Osteocyte (in vitro differentiated cells): ENCODE measurements around the gene ESR1. TPM values are rescaled to one million over a fixed set of nuclear protein-coding genes. Genes with fewer than 3 reads are reported as not detected.

Experiments used
- DNase-seq: peaks from one replicate; pipeline ENCODE4 v3.0.0; 2021; ENCODE audit warnings: mixed read lengths; ENCODE audit not compliant: unreplicated experiment; ENCODE audit errors: extremely low spot score
- H3K27ac Mint-ChIP-seq: one replicate; pipeline ENCODE4 v1.8.0; 2021; ENCODE audit warnings: mild to moderate bottlenecking, mixed read lengths; ENCODE audit not compliant: unreplicated experiment
- H3K27me3 Mint-ChIP-seq: one replicate; pipeline ENCODE4 v1.8.0; 2021; ENCODE audit warnings: mixed read lengths; ENCODE audit not compliant: unreplicated experiment
- H3K36me3 Mint-ChIP-seq: one replicate; pipeline ENCODE4 v1.8.0; 2021; ENCODE audit warnings: mixed read lengths; ENCODE audit not compliant: unreplicated experiment
- H3K4me1 Mint-ChIP-seq: one replicate; pipeline ENCODE4 v1.8.0; 2021; ENCODE audit warnings: mixed read lengths; ENCODE audit not compliant: unreplicated experiment
- H3K4me3 Mint-ChIP-seq: one replicate; pipeline ENCODE4 v1.8.0; 2021; ENCODE audit warnings: mild to moderate bottlenecking, moderate library complexity, mixed read lengths; ENCODE audit not compliant: unreplicated experiment
- H3K9me3 Mint-ChIP-seq: one replicate; pipeline ENCODE4 v1.8.0; 2021; ENCODE audit warnings: mixed read lengths; ENCODE audit not compliant: unreplicated experiment
- CTCF ChIP-seq: fragments of 200-600 bp; sonication (generic); IDR thresholded peaks from 2 replicates; pipeline ENCODE4 v1.5.0; 2021; ENCODE audit warnings: antibody characterized with exemption, mild to moderate bottlenecking, moderate library complexity
- total RNA-seq: library from RNA; stranded (reverse); gene quantifications from 2 replicates; pipeline ENCODE4 v1.2.1, GENCODE V29; 2021

Gene ESR1
- total RNA-seq, 1 donor from 2014 or later = not detected

DNA sequence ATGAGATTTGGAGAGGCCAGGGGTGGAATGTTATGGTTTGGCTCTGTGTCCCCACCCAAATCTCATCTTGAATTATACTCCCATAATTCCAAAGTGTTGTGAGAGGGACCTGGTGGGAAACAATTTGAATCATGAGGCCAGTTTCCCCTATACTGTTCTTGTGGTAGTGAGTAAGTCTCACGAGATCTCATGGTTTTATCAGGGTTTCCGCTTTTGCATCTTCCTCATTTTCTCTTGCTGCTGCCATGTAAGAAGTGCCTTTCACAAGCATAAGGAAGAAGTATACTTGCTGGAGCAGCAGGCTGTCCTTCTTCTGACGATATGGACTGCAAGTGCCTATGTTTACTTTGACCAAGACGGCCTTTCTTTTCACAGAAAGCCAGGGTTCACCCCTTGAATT is 270.5 kb downstream of the ESR1 start:
- no peak for TF ChIP-seq CTCF
- Mint-ChIP-seq H3K4me1 (no peaks in the 10 kb centered on the region), H3K4me3 (no peak overlapping the region), H3K27ac (no peak overlapping the region), H3K9me3 (peaks cover 6% of the 10 kb centered on the region), H3K36me3 (peaks cover 2% of the 10 kb centered on the region), H3K27me3 (peaks cover 43% of the 10 kb centered on the region)
- DNase-seq = no peak

DNA sequence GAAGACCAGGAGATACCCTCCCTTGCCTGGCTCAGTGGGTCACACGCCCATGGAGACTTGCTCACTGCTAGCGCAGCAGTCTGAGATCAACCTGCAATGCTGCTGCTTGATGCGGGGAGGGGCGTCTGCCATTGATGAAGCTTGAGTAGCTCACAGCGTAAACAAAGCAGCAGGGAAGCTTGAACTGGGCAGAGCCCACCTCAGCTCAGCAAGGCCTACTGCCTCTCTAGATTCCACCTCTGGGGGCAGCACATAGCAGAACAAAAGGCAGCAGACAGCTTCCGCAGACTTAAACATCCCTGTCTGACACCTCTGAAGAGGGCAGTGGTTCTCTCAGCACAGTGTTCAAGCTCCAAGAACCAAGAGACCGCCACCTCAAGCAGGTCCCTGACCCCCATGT is 271.3 kb downstream of the ESR1 start:
- no peak for DNase-seq
- Mint-ChIP-seq H3K9me3 (peaks cover 6% of the 10 kb centered on the region), H3K27me3 (peaks cover 39% of the 10 kb centered on the region), H3K36me3 (peaks cover 2% of the 10 kb centered on the region), H3K4me3 (no peak overlapping the region), H3K4me1 (no peaks in the 10 kb centered on the region), H3K27ac (no peak overlapping the region)
- TF ChIP-seq CTCF = no peak

DNA sequence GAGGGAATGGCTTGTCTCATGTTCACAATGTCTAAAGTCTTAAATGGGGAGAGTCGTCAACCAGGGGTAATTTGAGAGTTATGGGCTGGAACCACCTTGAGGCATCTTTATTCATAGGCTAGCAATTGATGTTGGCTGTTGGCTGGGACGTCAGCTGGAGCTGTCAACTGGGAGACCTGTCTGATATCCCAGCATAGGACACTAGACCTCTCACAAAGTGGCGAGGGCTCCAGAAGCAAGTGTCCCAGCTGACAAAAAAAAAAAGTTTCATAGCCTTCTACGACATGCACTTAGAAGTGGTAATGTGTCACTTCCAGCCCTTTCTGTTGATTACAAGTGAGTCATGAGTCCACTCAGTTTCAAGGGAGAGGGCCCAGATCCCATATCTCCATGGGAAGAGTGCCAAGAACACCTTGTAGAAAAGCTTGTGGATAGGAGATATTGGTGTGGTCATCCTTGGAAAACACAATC is 278.0 kb downstream of the ESR1 start:
- peaks cover 23% of the 10 kb centered on the region for H3K27me3 Mint-ChIP-seq
- no peak for TF ChIP-seq CTCF
- H3K4me3 Mint-ChIP-seq = no peak overlapping the region
- H3K36me3 Mint-ChIP-seq = no peaks in the 10 kb centered on the region
- no peak overlapping the region for H3K27ac Mint-ChIP-seq
- DNase-seq = no peak
- H3K9me3 Mint-ChIP-seq = no peaks in the 10 kb centered on the region
- peaks cover 5% of the 10 kb centered on the region for H3K4me1 Mint-ChIP-seq

GRCh38 chr6:152086223-152086873 is 278.9 kb downstream of the ESR1 start:
- Mint-ChIP-seq H3K9me3 (no peaks in the 10 kb centered on the region), H3K27ac (no peak overlapping the region), H3K27me3 (peaks cover 15% of the 10 kb centered on the region), H3K4me3 (no peak overlapping the region), H3K36me3 (no peaks in the 10 kb centered on the region), H3K4me1 (peaks cover 8% of the 10 kb centered on the region)
- TF ChIP-seq CTCF = no peak
- no peak for DNase-seq

- Mint-ChIP-seq H3K9me3 (no peaks in the 10 kb centered on the region), H3K4me3 (no peak overlapping the region), H3K27ac (no peak overlapping the region), H3K4me1 (peaks cover 16% of the 10 kb centered on the region), H3K36me3 (no peaks in the 10 kb centered on the region), H3K27me3 (peaks cover 8% of the 10 kb centered on the region)
- DNase-seq = no peak
- TF ChIP-seq CTCF = no peak
Measured at GRCh38 chr6:152087096-152087495, 279.6 kb downstream of the ESR1 start.
